ENCODE data around the gene SCD5. TPM values are rescaled to one million over a fixed set of nuclear protein-coding genes. Genes with fewer than 3 reads are reported as not detected.

The SCD5 gene
- polyA plus RNA-seq, 1 donor from 2014 or later: 212 TPM

GRCh38 chr4:82773057-82773456, 25.5 kb downstream of the SCD5 start:
- H3F3A ChIP-seq (ENCODE audit: insufficient read depth, low read length, poor library complexity, severe bottlenecking): no peaks in the 10 kb centered on the region
- H3K36me3 ChIP-seq (ENCODE audit: insufficient read depth, low read length): no peaks in the 10 kb centered on the region
- H3K9me3 ChIP-seq (ENCODE audit: low read length): no peaks in the 10 kb centered on the region
- H3K79me2 ChIP-seq (replicated peaks; ENCODE audit: insufficient read depth, low read length): peaks cover 3% of the 10 kb centered on the region
- no peaks in the 10 kb centered on the region for H3K9me2 ChIP-seq (ENCODE audit: insufficient read depth, low read length)
- no peaks in the 10 kb centered on the region for H4K20me1 ChIP-seq (ENCODE audit: insufficient read depth)
- no peaks in the 10 kb centered on the region for H3K27me3 ChIP-seq (ENCODE audit: insufficient read depth, low read depth, low read length)
- TF ChIP-seq SMC3 (conservative IDR thresholded peaks at IDR 0.05; ENCODE audit: poor library complexity) (no peak), CTCF (IDR thresholded peaks at IDR 0.05; ENCODE audit: poor library complexity, severe bottlenecking) (no peak), EZH2 (IDR thresholded peaks at IDR 0.05; ENCODE audit: borderline replicate concordance, insufficient read depth, low read length, poor library complexity, severe bottlenecking) (no peak), EP300 (conservative IDR thresholded peaks at IDR 0.05; ENCODE audit: poor library complexity, severe bottlenecking) (no peak), MXI1 (conservative IDR thresholded peaks at IDR 0.05; ENCODE audit: poor library complexity, severe bottlenecking) (no peak), TAF1 (IDR thresholded peaks at IDR 0.05; ENCODE audit: low read depth) (no peak), REST (IDR thresholded peaks at IDR 0.05; ENCODE audit: borderline replicate concordance) (no peak), POLR2AphosphoS5 (IDR thresholded peaks at IDR 0.05) (no peak), RAD21 (conservative IDR thresholded peaks at IDR 0.05) (no peak)
- no peak overlapping the region for H3K4me3 ChIP-seq (ENCODE audit: low read length)
- H3K27ac ChIP-seq (ENCODE audit: low read length): no peak overlapping the region
- no peak overlapping the region for H2AFZ ChIP-seq (ENCODE audit: low read depth, low read length)
- H3K9ac ChIP-seq (ENCODE audit: low read length): no peak overlapping the region
- no peak overlapping the region for H3K4me2 ChIP-seq (ENCODE audit: low read length)

GRCh38 chr4:82770607-82771006, 28.0 kb downstream of the SCD5 start:
- H3K4me3 ChIP-seq (ENCODE audit: low read length): no peak overlapping the region
- no peaks in the 10 kb centered on the region for H4K20me1 ChIP-seq (ENCODE audit: insufficient read depth)
- TF ChIP-seq CTCF (IDR thresholded peaks at IDR 0.05; ENCODE audit: poor library complexity, severe bottlenecking) (no peak), EZH2 (IDR thresholded peaks at IDR 0.05; ENCODE audit: borderline replicate concordance, insufficient read depth, low read length, poor library complexity, severe bottlenecking) (no peak)
- H3F3A ChIP-seq (ENCODE audit: insufficient read depth, low read length, poor library complexity, severe bottlenecking): no peaks in the 10 kb centered on the region
- no peak overlapping the region for H3K9ac ChIP-seq (ENCODE audit: low read length)
- peaks cover 3% of the 10 kb centered on the region for H3K79me2 ChIP-seq (replicated peaks; ENCODE audit: insufficient read depth, low read length)
- no peak overlapping the region for H3K27ac ChIP-seq (ENCODE audit: low read length)
- no peaks in the 10 kb centered on the region for H3K9me3 ChIP-seq (ENCODE audit: low read length)
- H3K4me2 ChIP-seq (ENCODE audit: low read length): no peak overlapping the region
- no peak overlapping the region for H2AFZ ChIP-seq (ENCODE audit: low read depth, low read length)
- H3K36me3 ChIP-seq (ENCODE audit: insufficient read depth, low read length): no peaks in the 10 kb centered on the region
- no peaks in the 10 kb centered on the region for H3K9me2 ChIP-seq (ENCODE audit: insufficient read depth, low read length)
- H3K27me3 ChIP-seq (ENCODE audit: insufficient read depth, low read depth, low read length): no peaks in the 10 kb centered on the region

Data from neural cell (in vitro differentiated cells).